ENCODE results near the gene RAB40C. TPM values are rescaled to one million over a fixed set of nuclear protein-coding genes. Genes with fewer than 3 reads are reported as not detected.

Gene RAB40C
- total and polyA plus RNA-seq, 12 donors, result 9.1 to 32.0 (median 12.3) TPM

DNA sequence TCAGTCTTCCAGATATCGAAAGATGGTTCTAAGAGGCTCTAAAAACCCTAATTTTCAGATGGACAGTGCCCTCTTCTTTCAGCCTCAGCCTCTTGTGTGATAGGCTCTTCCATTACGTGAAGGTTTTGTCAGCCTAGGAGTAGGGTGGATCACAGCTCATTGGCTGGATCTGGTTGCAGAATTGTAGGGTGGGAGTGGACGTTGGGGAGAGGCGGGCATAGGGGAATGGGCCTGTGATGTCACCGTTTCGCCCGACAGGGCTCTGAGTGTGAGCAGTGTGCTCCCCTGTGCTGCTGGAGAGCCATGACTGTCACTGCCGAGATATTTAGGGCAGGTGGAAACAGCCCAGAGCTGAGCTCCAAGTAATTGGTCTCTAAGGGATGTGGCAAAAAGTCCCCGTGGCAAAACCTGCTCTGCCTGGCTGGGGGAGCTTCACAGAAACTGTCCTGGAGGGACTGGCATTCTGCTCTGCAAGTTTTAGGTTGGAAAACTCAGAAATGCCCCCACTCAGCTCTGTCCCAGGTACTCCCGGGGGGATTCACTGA, 34.7 kb downstream of the RAB40C start:
- Histone ChIP-seq H3K36me3 (peaks cover 0 to 41% (median 9%) of the 10 kb centered on the region in 9 donors), H3K4me3 (no peak overlapping the region), H3K9me3 (no peaks in the 10 kb centered on the region), H3K27me3 (no peaks in the 10 kb centered on the region), H3K4me1 (peaks cover under 1 to 9% (median 3%) of the 10 kb centered on the region in 9 donors), H3K27ac (no peak overlapping the region)
- 77 to 85% methylated on average over 10 of the region's 10 CpGs for WGBS, 2 donors
- ATAC-seq (no peak), DNase-seq (no peak)
- intact Hi-C loops (cut with DNase I), result no loop called here
- TF ChIP-seq, protein P1, sequence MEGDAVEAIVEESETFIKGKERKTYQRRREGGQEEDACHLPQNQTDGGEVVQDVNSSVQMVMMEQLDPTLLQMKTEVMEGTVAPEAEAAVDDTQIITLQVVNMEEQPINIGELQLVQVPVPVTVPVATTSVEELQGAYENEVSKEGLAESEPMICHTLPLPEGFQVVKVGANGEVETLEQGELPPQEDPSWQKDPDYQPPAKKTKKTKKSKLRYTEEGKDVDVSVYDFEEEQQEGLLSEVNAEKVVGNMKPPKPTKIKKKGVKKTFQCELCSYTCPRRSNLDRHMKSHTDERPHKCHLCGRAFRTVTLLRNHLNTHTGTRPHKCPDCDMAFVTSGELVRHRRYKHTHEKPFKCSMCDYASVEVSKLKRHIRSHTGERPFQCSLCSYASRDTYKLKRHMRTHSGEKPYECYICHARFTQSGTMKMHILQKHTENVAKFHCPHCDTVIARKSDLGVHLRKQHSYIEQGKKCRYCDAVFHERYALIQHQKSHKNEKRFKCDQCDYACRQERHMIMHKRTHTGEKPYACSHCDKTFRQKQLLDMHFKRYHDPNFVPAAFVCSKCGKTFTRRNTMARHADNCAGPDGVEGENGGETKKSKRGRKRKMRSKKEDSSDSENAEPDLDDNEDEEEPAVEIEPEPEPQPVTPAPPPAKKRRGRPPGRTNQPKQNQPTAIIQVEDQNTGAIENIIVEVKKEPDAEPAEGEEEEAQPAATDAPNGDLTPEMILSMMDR (IDR thresholded peaks at IDR 0.05), result no peak

DNA sequence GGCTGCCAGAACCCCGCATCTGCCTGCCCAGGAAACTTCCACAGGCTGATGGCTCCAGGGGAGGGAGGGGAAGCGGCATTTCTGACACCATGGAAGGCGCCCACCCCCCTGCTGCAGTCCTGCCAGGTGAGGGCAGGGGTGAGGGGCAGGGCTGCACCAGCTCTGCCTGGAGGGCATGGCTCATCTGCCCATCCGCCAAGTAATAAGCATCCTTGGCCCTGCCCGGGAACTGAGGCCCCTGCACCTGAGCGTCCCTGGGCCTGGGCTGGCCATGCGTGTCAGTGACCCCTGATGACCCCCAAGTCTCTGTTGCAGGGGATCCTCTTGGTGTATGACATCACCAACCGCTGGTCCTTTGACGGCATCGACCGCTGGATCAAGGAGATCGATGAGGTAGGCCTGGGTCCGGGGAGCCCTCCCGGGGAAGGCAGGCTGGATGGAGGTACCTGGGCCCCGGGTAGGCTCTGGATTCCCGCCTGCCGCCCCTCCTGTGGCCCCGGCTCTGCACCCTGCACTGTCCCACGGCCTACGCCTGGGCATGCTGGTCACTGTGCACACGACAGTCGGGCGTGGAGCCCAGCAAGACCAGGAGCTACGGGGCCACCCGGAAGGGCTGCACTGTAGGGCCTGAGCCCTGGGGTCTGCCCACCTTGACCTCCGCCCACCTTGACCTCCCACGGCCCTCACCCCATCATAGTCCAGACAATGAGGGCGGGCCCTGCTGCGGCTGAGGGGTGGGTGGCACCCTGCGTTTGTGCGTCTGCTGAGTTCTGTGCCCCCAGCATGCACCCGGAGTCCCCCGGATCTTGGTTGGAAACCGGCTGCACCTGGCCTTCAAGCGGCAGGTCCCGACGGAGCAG, 35.5 kb downstream of the RAB40C start:
- WGBS, 2 donors, result 95 to 97% methylated on average over 35 to 37 of the region's 37 CpGs
- Histone ChIP-seq H3K27me3 (no peaks in the 10 kb centered on the region), H3K4me1 (peaks cover 8 to 16% (median 10%) of the 10 kb centered on the region in 9 donors), H3K36me3 (peaks cover 0 to 41% (median 9%) of the 10 kb centered on the region in 9 donors), H3K4me3 (no peak overlapping the region), H3K27ac (no peak overlapping the region), H3K9me3 (no peaks in the 10 kb centered on the region)
- TF ChIP-seq, protein P1 (IDR thresholded peaks at IDR 0.05), result no peak
- DNase-seq, result no peak
- intact Hi-C loops (cut with DNase I), result no loop called here
- no peak for ATAC-seq

DNA sequence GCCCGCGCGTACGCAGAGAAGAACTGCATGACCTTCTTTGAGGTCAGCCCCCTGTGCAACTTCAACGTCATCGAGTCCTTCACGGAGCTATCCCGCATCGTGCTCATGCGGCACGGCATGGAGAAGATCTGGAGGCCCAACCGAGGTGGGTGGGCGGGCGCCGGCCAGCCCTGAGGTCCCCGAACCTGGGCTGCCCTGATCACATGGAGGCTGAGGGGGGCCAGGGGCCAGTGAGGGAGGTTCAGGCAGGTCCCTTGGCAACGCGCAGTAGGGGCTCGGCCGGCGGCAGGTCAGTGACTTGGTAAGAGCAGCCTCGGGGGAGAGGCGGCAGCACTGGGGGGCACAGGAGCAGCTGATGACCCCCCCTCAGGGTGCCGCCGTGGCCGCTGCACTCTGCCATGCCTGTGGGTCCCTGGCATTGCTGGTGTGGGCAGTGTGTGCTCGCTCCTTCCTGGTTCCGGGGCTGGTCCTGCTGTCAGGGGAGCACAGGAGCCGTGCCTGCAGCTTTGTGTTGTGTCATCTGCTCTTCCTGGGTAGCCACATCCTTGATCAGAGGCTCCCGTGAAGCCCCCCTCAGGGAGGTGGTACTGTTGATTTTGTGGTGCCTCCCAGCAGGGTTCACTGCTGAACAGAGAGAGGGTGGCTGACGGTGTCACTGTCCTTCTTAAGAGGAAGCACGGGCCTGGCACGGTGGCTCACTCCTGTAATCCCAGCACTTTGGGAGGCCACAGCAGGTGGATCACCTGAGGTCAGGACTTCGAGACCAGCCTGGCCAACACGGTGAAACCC, 36.3 kb downstream of the RAB40C start:
- DNase-seq (no peak), ATAC-seq (no peak)
- intact Hi-C loops (cut with DNase I), result no loop called here
- WGBS, 2 donors, result 94 to 96% methylated on average over 35 of the region's 35 CpGs
- Histone ChIP-seq H3K27ac (no peak overlapping the region), H3K36me3 (peaks cover 0 to 41% (median 9%) of the 10 kb centered on the region in 9 donors), H3K4me3 (no peak overlapping the region), H3K4me1 (peaks cover 14 to 24% (median 18%) of the 10 kb centered on the region in 9 donors), H3K9me3 (no peaks in the 10 kb centered on the region), H3K27me3 (no peaks in the 10 kb centered on the region)
- TF ChIP-seq, protein P1 (IDR thresholded peaks at IDR 0.05), result no peak

DNA sequence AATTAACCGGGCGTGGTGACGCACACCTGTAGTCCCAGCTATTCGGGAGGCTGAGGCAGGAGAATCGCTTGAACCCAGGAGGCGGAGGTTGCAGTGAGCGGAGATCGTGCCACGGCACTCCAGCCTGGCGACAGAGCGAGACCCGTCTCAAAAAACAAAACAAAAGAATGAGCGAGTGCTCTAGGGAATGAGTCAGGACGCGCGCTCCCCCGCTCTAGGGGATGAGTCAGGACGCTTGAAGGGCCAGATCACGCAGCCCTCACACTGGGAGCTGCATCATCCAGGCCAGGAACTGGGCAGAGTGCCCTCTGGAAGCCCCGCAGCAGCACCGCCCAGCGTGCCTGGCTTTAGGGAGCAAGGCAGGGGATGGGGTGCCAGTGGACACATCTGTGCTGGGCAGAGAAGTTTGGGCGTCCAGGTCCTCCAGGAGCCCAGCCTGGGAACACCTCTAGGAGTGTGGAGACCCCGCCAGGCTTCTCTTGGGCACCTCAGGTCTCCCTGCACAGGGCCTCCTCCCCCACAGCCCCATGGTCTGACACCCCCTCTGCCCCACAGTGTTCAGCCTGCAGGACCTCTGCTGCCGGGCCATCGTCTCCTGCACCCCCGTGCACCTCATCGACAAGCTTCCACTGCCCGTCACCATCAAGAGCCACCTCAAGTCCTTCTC, 37.1 kb downstream of the RAB40C start:
- Histone ChIP-seq H3K9me3 (no peaks in the 10 kb centered on the region), H3K36me3 (peaks cover 0 to 41% (median 9%) of the 10 kb centered on the region in 9 donors), H3K4me1 (peaks cover 14 to 28% (median 21%) of the 10 kb centered on the region in 9 donors), H3K27ac (no peak overlapping the region), H3K27me3 (no peaks in the 10 kb centered on the region), H3K4me3 (no peak overlapping the region)
- no peak for ATAC-seq
- no peak for DNase-seq
- 90 to 96% methylated on average over 28 to 29 of the region's 29 CpGs for WGBS, 2 donors
- TF ChIP-seq, protein P1 (IDR thresholded peaks at IDR 0.05), result no peak
- intact Hi-C loops (cut with DNase I), result no loop called here
